Parathyroid adenoma (tissue), 2 donors: ENCODE measurements around the gene ANKH.

Source experiments
- H2AFZ ChIP-seq: fragments of 300-600 bp; sonication (generic); one replicate; pipeline ENCODE4 v1.7.0; 2017; ENCODE audit warnings: antibody characterized with exemption, mild to moderate bottlenecking
- H3K27ac ChIP-seq: fragments of 300-600 bp; sonication (generic); one replicate; pipeline ENCODE4 v1.7.0; 2017
- H3K27me3 ChIP-seq: fragments of 300-600 bp; sonication (generic); one replicate; pipeline ENCODE4 v1.7.0; 2017; ENCODE audit warnings: low read length; ENCODE audit not compliant: control insufficient read depth, insufficient read depth
- H3K36me3 ChIP-seq: fragments of 300-600 bp; sonication (generic); one replicate; pipeline ENCODE4 v1.7.0; 2017; ENCODE audit warnings: low read length; ENCODE audit not compliant: control insufficient read depth, insufficient read depth
- H3K4me1 ChIP-seq: fragments of 300-600 bp; sonication (generic); one replicate; pipeline ENCODE4 v1.7.0; 2017; ENCODE audit warnings: control low read depth
- H3K4me2 ChIP-seq: fragments of 300-600 bp; sonication (generic); one replicate; pipeline ENCODE4 v1.7.0; 2017; ENCODE audit warnings: low read length
- H3K4me3 ChIP-seq: fragments of 300-600 bp; sonication (generic); one replicate; pipeline ENCODE4 v1.7.0; 2017; ENCODE audit warnings: low read depth, low read length
- H3K79me2 ChIP-seq: fragments of 300-600 bp; sonication (generic); one replicate; pipeline ENCODE4 v1.7.0; 2017; ENCODE audit warnings: control low read depth
- H3K9ac ChIP-seq: fragments of 300-600 bp; sonication (generic); one replicate; pipeline ENCODE4 v1.7.0; 2017; ENCODE audit warnings: mild to moderate bottlenecking
- H3K9me3 ChIP-seq: fragments of 300-600 bp; sonication (generic); one replicate; pipeline ENCODE4 v1.7.0; 2017; ENCODE audit warnings: low read length; ENCODE audit not compliant: control insufficient read depth
- CTCF ChIP-seq: fragments of 300-600 bp; sonication (generic); IDR thresholded peaks from one replicate; pipeline ENCODE4 v1.7.0; 2017; ENCODE audit warnings: antibody characterized with exemption, mild to moderate bottlenecking
- donor health status: primary hyperparathyroidism.

ANKH gene

GRCh38 chr5:14855366-14855765 lies 16.2 kb downstream of the ANKH start:
- no peak for TF ChIP-seq CTCF
- Histone ChIP-seq H3K4me2 (no peak overlapping the region), H3K9me3 (no peaks in the 10 kb centered on the region), H3K36me3 (no peaks in the 10 kb centered on the region), H3K27ac (no peak overlapping the region), H3K27me3 (no peaks in the 10 kb centered on the region), H2AFZ (no peak overlapping the region), H3K9ac (no peak overlapping the region), H3K79me2 (peaks cover 30% of the 10 kb centered on the region), H3K4me3 (no peak overlapping the region), H3K4me1 (peaks cover 20% of the 10 kb centered on the region)

DNA sequence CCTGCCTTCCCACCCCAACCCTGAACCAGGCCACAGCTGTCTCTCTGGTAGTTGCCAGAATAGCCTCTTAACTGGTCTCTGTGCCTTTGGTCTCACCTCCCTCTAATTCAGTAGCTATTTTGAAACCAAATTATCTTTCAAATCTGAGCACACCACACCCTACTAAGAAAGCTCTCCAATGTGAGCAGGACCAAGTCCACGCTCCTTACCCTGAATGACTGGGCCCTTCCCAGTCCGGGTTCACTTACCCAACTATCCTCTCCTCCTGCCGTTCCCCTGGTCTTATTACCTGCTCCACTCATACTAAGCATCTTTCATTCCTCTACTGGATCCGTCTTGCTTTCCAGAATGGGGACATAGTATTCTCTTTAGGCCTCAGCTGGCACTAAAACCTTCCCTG lies 16.8 kb downstream of the ANKH start:
- TF ChIP-seq CTCF: no peak
- H3K27me3 ChIP-seq: no peaks in the 10 kb centered on the region

DNA sequence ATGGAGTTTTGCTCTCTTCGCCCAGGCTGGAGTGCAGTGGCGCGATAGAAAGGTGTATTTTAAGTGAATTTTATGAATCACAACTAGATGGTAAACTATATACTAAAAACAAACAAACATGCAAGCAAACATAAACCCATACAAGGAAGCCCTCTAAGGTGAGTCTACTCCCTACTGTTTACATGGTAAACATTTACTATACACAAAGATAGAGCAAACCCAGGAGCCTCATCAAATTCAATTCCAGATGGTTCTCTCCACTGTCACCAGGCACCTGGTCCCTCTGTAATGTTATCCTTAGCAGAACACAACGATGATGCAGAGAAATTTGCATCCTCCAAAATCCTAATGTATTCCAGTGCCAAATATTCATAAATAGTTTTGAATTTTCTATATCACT lies 17.9 kb downstream of the ANKH start:
- no peak overlapping the region for H3K4me3 ChIP-seq
- no peaks in the 10 kb centered on the region for H3K36me3 ChIP-seq
- no peak for TF ChIP-seq CTCF
- no peaks in the 10 kb centered on the region for H3K9me3 ChIP-seq
- H3K9ac ChIP-seq: no peak overlapping the region
- no peak overlapping the region for H3K4me2 ChIP-seq
- H3K27ac ChIP-seq: no peak overlapping the region
- H3K4me1 ChIP-seq: peaks cover 36% of the 10 kb centered on the region
- no peak overlapping the region for H2AFZ ChIP-seq
- no peaks in the 10 kb centered on the region for H3K27me3 ChIP-seq
- peaks cover 25% of the 10 kb centered on the region for H3K79me2 ChIP-seq

More for the DNA sequence above, 16.8 kb downstream of the ANKH start:
- Histone ChIP-seq H3K36me3 (no peaks in the 10 kb centered on the region), H3K79me2 (peaks cover 30% of the 10 kb centered on the region), H3K27ac (no peak overlapping the region), H3K4me1 (peaks cover 25% of the 10 kb centered on the region), H3K9me3 (no peaks in the 10 kb centered on the region), H2AFZ (no peak overlapping the region), H3K4me3 (no peak overlapping the region), H3K9ac (no peak overlapping the region), H3K4me2 (no peak overlapping the region)

DNA sequence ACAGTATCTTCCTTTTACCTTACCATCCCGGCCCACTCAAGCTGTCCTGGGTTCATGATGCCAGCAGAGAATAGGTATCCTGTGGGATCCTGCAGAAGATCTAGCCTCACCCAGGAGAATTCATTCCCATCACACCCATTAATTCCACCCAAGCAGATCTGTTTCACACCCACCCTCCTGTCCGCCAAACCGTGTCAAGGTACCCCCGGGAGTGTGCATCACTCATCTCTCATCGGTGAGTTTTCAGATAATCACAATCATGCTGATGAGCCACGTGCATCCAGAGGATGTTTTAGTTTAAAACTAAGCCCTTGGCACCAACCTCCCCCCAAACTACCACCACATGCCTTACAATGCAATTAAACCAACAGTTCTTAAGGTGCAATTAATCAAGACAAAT lies 18.8 kb downstream of the ANKH start:
- peaks cover 20% of the 10 kb centered on the region for H3K79me2 ChIP-seq
- H3K4me2 ChIP-seq: no peak overlapping the region
- no peaks in the 10 kb centered on the region for H3K36me3 ChIP-seq
- H2AFZ ChIP-seq: no peak overlapping the region
- H3K27me3 ChIP-seq: no peaks in the 10 kb centered on the region
- peaks cover 40% of the 10 kb centered on the region for H3K4me1 ChIP-seq
- H3K4me3 ChIP-seq: no peak overlapping the region
- no peak overlapping the region for H3K9ac ChIP-seq
- H3K27ac ChIP-seq: no peak overlapping the region
- no peaks in the 10 kb centered on the region for H3K9me3 ChIP-seq
- no peak for TF ChIP-seq CTCF

DNA sequence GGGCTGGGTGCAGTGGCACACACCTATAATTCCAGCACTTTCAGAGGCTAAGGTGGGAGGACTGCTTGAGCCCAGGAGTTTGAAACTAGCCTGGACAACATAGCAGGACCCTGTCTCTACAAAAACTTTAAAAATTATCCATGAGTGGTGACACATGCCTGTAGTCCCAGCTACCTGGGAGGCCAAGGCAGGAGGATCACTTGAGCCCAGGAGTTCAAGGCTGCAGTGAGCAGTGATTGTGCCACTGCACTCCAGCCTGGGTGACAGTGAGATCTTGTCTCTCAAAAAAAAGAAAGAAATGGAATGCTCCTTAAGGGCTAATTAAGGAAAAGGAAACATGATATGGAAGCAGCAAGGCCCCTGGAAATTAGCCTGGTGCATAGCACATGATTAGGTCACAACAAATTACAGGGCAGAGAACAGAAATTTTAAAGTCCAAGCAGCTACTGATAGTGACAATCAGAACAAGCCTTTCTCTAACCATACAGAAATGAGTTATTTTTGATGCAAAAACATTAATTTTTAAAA lies 19.5 kb downstream of the ANKH start:
- no peak overlapping the region for H3K9ac ChIP-seq
- peaks cover 16% of the 10 kb centered on the region for H3K79me2 ChIP-seq

More for the DNA sequence above, 19.5 kb downstream of the ANKH start:
- Histone ChIP-seq H3K27me3 (no peaks in the 10 kb centered on the region), H3K4me1 (peaks cover 40% of the 10 kb centered on the region), H3K27ac (no peak overlapping the region), H3K36me3 (no peaks in the 10 kb centered on the region), H3K4me2 (no peak overlapping the region), H3K4me3 (no peak overlapping the region), H3K9me3 (no peaks in the 10 kb centered on the region), H2AFZ (no peak overlapping the region)
- TF ChIP-seq CTCF: no peak
